ENCODE measurements around the gene MBP.

DNA sequence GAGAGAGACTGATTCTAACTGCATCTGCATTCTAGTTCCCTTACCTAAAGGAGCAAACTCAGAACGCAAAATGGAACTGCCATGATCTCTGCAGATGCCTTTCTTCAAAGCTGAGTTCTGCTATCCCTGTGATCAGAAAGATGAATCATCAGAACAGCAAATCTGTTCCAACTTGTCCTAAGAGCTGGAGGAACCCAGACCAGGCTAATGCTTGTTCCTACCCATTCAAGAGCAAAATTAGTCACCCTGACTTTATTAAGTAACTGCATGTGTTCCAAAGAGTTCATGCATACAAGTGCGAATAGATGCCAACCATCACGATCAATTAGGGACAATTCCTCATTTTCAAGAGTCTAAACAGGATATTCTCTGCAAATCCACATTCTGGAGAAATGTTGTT lies 46.5 kb downstream of the MBP start:
- TF ChIP-seq, protein P1, sequence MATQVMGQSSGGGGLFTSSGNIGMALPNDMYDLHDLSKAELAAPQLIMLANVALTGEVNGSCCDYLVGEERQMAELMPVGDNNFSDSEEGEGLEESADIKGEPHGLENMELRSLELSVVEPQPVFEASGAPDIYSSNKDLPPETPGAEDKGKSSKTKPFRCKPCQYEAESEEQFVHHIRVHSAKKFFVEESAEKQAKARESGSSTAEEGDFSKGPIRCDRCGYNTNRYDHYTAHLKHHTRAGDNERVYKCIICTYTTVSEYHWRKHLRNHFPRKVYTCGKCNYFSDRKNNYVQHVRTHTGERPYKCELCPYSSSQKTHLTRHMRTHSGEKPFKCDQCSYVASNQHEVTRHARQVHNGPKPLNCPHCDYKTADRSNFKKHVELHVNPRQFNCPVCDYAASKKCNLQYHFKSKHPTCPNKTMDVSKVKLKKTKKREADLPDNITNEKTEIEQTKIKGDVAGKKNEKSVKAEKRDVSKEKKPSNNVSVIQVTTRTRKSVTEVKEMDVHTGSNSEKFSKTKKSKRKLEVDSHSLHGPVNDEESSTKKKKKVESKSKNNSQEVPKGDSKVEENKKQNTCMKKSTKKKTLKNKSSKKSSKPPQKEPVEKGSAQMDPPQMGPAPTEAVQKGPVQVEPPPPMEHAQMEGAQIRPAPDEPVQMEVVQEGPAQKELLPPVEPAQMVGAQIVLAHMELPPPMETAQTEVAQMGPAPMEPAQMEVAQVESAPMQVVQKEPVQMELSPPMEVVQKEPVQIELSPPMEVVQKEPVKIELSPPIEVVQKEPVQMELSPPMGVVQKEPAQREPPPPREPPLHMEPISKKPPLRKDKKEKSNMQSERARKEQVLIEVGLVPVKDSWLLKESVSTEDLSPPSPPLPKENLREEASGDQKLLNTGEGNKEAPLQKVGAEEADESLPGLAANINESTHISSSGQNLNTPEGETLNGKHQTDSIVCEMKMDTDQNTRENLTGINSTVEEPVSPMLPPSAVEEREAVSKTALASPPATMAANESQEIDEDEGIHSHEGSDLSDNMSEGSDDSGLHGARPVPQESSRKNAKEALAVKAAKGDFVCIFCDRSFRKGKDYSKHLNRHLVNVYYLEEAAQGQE (IDR thresholded peaks at IDR 0.05; ENCODE audit: borderline replicate concordance in 1 of 2, low read depth in 1 of 2, low read length in 2 of 2), result no peak
- TF ChIP-seq, protein P2, sequence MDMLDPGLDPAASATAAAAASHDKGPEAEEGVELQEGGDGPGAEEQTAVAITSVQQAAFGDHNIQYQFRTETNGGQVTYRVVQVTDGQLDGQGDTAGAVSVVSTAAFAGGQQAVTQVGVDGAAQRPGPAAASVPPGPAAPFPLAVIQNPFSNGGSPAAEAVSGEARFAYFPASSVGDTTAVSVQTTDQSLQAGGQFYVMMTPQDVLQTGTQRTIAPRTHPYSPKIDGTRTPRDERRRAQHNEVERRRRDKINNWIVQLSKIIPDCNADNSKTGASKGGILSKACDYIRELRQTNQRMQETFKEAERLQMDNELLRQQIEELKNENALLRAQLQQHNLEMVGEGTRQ (IDR thresholded peaks at IDR 0.05; ENCODE audit: low read depth, low read length), result no peak
- TF ChIP-seq, protein P2 (CRISPR knock-in tag; IDR thresholded peaks at IDR 0.05; ENCODE audit: borderline replicate concordance), result no peak
- no peak for TF ChIP-seq ARNT (IDR thresholded peaks at IDR 0.05)
- no peak for TF ChIP-seq SIN3A (IDR thresholded peaks at IDR 0.05; ENCODE audit: borderline replicate concordance, low read depth, low read length)
- TF ChIP-seq, protein P3, sequence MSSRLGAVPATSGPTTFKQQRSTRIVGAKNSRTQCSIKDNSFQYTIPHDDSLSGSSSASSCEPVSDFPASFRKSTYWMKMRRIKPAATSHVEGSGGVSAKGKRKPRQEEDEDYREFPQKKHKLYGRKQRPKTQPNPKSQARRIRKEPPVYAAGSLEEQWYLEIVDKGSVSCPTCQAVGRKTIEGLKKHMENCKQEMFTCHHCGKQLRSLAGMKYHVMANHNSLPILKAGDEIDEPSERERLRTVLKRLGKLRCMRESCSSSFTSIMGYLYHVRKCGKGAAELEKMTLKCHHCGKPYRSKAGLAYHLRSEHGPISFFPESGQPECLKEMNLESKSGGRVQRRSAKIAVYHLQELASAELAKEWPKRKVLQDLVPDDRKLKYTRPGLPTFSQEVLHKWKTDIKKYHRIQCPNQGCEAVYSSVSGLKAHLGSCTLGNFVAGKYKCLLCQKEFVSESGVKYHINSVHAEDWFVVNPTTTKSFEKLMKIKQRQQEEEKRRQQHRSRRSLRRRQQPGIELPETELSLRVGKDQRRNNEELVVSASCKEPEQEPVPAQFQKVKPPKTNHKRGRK (CRISPR knock-in tag; IDR thresholded peaks at IDR 0.05), result no peak
- TF ChIP-seq FOXA1 (IDR thresholded peaks at IDR 0.05), result no peak
- no peak for TF ChIP-seq FOXA1 (CRISPR knock-in tag; IDR thresholded peaks at IDR 0.05)
- TF ChIP-seq, protein P4, sequence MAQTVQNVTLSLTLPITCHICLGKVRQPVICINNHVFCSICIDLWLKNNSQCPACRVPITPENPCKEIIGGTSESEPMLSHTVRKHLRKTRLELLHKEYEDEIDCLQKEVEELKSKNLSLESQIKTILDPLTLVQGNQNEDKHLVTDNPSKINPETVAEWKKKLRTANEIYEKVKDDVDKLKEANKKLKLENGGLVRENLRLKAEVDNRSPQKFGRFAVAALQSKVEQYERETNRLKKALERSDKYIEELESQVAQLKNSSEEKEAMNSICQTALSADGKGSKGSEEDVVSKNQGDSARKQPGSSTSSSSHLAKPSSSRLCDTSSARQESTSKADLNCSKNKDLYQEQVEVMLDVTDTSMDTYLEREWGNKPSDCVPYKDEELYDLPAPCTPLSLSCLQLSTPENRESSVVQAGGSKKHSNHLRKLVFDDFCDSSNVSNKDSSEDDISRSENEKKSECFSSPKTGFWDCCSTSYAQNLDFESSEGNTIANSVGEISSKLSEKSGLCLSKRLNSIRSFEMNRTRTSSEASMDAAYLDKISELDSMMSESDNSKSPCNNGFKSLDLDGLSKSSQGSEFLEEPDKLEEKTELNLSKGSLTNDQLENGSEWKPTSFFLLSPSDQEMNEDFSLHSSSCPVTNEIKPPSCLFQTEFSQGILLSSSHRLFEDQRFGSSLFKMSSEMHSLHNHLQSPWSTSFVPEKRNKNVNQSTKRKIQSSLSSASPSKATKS (CRISPR knock-in tag; IDR thresholded peaks at IDR 0.05), result no peak
- TF ChIP-seq, protein P5, sequence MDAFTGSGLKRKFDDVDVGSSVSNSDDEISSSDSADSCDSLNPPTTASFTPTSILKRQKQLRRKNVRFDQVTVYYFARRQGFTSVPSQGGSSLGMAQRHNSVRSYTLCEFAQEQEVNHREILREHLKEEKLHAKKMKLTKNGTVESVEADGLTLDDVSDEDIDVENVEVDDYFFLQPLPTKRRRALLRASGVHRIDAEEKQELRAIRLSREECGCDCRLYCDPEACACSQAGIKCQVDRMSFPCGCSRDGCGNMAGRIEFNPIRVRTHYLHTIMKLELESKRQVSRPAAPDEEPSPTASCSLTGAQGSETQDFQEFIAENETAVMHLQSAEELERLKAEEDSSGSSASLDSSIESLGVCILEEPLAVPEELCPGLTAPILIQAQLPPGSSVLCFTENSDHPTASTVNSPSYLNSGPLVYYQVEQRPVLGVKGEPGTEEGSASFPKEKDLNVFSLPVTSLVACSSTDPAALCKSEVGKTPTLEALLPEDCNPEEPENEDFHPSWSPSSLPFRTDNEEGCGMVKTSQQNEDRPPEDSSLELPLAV (CRISPR knock-in tag; conservative IDR thresholded peaks at IDR 0.05; ENCODE audit: low read depth), result no peak
- TF ChIP-seq RAD21 (CRISPR knock-in tag; IDR thresholded peaks at IDR 0.05), result no peak
- TF ChIP-seq HOXA3 (CRISPR knock-in tag; IDR thresholded peaks at IDR 0.05), result no peak
- no peak for TF ChIP-seq ZBTB8A (CRISPR knock-in tag; IDR thresholded peaks at IDR 0.05; ENCODE audit: borderline replicate concordance, low read depth)
- no peak for TF ChIP-seq NR2C2 (CRISPR knock-in tag; IDR thresholded peaks at IDR 0.05; ENCODE audit: borderline replicate concordance)
- TF ChIP-seq MZF1 (CRISPR knock-in tag; IDR thresholded peaks at IDR 0.05; ENCODE audit: borderline replicate concordance), result no peak
- TF ChIP-seq CTCF (CRISPR knock-in tag; IDR thresholded peaks at IDR 0.05), result no peak

Data from HepG2 (cell line).